Fibroblast of skin of abdomen (primary cell): ENCODE data around the gene GAREM2. TPM values are rescaled to one million over a fixed set of nuclear protein-coding genes. Genes with fewer than 3 reads are reported as not detected.
"Not testable (repeated sequence)": the region's sequence is repeated elsewhere in the genome, so short reads cannot be mapped to it uniquely, and the experiment has no call there.

Source experiments
- DNase-seq: peaks from one replicate; pipeline ENCODE4 v3.0.0-alpha.2; 2013
- polyA plus RNA-seq, 2 experiments: library from polyadenylated mRNA; unstranded; fragments of 120-200 nt; gene quantifications; one replicate each; pipeline ENCODE4 v1.2.1, GENCODE V29; 2013; ENCODE audit not compliant: insufficient read length in 2 of 2

GAREM2 gene
- polyA plus RNA-seq (2013, experiment 1 of 2; ENCODE audit: insufficient read length) = 8.0 TPM
- polyA plus RNA-seq (2013, experiment 2 of 2; ENCODE audit: insufficient read length) = 6.4 TPM

DNA sequence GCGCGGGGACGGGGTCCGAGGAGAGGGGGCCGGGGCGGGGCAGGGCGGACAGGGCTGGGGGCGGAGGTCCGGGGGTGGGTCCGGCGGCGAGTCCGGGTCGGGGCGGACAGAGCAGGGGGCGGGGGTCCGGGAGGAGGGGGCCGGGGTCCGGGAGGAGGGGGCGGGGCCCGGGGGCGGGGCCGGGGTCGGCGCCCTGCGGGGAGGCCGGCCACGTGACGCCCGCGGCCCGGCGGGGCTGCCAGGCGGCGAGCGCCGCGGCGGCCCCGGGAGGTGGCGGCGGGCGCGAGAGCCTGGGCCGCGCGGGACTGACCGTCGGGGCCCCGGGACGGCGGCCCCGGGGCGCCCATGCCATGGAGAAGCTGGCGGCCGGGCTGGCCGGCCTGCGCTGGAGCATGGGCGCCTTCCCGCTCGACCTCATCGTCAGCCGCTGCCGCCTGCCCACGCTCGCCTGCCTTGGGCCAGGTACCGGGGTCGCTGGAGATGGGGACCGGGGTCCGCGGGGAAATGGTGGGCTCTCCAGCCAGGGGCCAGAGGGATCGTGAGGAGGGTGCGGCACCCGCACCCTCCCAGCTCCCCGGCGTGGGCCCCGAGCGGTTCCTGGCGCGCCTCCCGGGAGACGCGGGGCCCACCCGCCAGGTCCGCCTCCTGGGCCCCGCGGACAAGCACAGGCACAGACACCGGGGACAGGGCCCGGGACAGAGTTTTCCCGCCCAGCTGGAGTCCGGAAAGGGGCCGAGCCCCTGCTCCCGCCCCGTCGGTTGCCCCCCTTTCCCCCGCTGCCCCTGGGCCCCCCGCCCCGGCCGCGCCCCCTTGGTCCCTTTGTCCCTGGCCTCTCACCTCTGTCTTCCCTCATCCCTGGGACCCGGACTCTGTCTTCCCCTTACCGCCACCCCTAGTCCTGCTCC lies at the start of gene GAREM2:
TSS of gene GAREM2 (plus strand) at position 218 of the 905 bp plus-strand sequence. CDS start at position 351, 133 bp downstream.
- no peak for DNase-seq

DNA sequence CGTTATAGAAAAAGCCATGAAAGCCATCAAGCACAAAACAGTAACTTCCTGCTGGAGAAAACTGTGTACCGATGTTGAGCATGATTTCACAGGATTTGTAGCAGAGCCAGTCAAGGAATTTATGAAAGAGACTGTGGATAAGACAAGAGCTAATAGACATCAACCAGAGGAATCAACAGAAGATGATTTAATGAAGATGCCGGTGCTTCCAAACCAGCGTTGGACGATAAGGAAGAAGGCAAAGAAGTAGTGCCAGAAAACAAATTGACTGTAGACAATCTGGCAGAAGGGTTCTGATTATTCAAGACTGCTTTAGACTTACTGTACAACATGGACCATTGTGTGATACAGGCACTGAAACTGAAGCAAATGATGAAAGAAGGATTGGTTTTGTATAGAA lies 49.5 kb upstream of the GAREM2 start:
- no peak for DNase-seq

DNA sequence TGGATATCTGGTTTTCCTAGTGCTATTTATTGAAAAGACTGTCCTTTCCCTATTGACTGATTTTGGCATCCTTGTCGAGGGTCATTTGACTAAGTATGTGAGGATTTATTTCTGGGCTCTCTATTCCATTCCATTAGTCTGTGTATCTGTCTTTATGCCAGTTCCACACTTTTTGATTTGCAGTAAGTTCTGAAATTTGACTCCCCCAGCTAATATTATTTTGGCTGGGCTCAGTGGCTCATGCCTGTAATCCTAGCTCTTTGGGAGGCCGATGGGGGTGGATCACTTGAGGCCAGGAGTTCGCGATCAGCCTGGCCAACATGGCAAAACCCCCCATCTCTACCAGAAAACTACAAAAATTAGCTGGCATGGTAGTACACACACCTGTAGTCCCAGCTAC lies 46.8 kb upstream of the GAREM2 start:
- no peak for DNase-seq

DNA sequence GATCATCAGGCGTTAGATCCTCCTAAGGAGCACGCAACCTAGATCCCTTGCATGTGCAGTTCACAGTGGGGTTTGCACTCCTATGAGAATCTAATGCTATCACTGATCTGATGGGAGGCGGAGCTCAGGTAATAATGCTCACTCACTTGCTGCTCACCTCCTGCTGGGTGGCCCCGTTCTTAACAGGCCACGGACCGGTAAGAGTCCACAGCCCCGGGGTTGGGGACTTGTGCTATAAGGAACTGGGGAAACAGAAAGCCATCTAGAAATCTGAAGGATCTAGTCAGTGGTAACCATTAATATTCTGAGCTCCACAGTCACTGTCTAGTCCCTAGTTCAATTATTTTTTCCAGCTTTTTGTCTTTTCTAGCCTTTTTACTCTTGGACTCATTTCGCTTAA lies 44.7 kb upstream of the GAREM2 start:
- DNase-seq = no peak

DNA sequence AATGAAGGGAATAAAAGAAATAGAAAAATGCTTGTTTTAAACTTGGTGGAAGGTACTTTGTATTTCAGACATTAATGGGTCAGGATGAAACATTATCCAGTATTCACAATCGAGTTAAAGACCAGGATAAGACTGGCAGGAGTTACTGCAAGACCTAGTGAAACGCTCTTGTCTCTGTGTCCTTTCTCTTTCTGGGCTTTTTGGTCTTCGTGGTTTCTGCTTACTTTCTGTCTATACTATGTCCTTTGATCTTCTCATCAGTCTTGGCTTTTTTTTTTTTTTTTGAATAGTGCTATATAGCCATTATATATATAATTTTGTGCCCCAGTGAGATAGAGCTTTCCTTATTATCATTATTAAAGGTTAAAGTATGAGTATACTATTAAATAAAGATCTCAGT lies 42.1 kb upstream of the GAREM2 start:
- DNase-seq = no peak

DNA sequence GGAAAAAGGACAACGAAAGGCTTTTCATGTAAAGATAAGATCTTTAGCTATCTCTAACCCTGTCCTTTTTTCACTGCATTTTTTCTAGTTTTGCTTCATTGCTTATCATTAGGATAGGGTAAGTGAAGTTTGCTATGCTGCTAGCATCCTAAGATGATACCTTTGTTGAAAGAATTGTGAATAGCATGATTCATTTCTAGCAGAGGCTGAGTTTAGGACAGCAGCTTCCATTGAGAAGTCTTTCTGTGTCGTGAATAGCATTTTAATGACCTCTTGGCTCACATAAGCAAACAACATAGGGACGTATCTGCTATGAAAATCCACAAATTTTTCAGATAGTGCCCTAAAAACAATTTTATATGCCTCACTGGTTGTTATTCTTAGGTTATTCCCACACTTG lies 36.4 kb upstream of the GAREM2 start:
- no peak for DNase-seq

DNA sequence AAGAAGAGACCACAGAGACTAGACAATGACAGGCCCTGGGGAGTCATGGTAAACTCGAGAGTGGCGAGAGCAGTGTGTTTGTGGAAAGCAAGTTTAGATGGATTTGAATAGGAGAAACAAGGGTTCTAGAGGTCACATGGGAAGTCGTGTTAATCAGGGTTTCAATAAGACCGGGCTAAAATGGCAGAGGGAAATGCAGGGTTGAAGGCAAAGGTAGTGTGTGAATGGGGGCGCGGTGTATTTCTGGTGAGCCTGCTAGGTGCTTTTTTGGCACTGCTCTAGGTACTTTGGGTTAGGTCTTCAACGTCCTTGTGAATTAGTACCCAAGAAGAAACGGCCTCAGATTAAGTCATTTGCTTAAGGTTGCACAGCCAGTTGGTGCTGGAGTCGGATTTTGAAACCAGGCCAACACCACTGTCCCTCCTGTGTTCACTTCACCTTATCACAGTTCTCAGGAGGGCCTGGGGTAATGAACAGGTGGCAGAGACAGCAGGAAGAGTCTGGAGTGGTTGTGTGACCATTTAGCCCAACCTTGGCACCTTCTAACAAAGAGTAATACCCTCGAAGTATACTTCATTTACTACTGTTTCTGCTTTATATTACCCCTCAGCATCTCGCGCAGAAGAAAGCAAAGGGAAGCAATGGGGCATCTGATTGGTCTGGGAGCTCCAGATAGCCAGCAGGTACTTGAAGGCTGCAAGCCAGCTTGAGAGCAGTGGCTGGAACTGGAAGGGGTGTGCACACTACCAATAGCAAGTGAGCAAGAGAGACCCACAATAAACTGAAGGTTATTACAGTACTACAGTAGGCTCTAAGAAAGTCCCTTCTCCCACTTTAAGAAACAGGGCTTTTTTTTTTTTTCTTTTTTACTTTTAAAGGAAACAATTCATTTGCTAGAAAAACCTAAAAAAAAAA lies 33.4 kb upstream of the GAREM2 start:
- no peak for DNase-seq

DNA sequence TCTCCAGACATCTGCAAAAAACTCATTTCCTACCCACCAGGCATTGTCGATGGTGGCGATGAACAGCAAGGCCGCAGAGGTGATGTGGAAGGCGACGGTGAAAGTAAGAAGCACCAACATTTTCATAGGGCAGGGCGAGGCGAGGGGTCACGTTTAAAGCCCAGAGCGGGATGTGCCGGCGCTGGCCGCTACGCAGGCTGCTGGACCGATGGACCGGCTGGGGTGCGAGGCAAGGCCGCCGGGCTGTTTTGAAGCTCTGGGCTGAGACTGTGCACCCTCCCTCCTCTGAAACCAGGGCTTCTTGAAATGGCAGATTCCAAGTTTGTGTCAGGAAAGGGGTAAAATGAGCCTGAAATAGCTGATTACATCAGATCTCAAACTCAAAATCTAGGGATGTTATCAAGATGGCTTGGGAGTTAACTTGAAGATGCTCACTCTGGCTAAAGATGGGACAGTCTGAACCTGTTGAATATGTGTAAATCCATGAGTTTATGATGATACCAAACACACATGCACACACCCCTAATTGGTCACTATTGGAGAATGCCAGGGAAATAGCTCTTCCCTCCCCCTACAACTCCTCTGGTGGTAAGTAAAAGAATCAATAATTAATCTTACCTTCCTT lies 31.6 kb upstream of the GAREM2 start:
- DNase-seq = no peak

DNA sequence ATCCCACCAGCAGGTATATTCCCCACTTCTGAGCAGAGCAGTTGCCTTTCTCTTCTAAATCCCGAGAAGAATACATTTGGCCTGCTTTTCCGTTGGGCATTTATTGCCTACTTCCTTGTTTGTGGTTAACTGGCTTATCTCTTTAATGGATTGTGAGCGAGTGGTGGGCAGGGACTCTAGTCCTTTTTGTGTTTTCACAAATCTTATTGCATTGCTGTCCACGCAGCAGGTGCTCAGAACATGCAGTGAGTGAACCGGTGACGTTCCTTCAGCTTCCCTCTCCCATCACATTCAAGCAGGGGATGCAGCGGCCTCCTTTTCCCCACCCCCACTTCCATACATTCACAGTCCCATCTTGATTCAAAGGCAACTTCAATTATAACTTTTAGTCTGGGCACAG lies 28.9 kb upstream of the GAREM2 start:
- DNase-seq = no peak

DNA sequence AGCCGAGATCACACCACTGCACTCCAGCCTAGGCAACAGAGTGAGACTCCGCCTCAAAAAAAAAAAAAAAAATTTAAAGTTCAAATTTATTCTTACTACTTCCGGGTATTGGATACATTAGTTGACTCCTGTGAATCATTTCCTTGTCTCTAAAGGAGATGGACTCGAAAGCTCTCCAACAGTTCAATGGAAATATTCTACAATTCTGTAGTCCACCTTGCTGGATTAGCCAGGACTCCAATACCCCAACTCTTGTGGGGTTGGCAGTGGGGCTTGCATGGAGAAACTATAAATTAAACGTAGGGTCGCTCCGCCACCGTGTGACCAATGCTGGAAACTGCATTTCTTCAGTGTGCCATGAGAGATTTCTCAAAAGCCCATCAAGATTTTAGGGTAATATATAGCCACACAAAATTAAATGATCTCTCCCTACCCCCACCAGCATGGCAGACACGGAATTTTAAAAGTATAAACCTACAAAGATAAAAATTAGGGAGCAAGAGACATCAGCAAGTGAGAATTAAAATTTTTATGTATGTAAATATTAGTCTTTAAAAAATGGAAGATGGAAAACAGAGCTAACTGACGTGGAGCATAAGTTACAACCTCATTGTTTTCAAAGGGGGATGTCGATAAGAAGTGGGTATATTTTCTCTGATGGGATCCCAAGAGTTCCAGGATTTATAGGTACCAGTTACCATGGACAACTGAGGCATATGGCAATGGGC lies 27.8 kb upstream of the GAREM2 start:
- DNase-seq = peak; percentile 55

DNA sequence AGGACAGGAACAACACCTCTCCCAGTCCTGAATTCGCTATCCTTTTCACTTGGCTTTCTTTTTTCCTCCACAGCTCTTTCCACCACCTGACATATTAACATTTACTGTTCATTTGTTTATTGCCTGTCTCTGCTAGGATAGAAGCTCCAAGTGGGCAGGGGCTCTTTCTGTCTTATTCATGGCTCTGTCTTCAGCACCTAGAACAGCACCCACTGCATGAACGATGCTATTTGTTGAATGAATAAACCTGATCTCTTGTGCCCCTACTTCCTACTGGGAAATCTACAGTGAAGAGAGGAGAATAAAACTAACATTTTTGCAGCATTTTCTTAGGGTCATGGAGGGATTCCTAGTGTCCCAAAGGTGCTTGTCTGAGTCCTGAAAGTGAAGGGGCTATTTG lies 24.4 kb upstream of the GAREM2 start:
- DNase-seq = peak; percentile 22

DNA sequence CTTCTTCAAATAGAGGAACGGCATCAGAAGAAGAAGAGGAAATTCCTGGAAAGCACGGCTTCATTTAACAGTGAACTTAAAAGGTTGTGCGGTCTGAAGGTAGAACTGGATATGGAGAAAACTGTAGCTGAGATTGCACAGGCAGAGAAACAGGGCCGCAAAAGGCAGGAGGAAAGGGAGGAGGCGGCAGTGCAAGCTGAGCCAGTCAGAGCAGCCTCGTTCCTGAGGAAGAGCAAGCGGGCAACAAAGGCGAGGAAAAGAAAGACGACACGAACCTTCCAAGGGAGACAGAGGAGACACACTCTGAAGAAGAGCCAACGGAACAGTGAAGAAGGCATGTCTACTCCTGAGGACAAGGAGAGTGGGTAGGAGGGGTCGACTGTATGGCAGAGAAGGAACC lies 22.6 kb upstream of the GAREM2 start:
- no peak for DNase-seq

DNA sequence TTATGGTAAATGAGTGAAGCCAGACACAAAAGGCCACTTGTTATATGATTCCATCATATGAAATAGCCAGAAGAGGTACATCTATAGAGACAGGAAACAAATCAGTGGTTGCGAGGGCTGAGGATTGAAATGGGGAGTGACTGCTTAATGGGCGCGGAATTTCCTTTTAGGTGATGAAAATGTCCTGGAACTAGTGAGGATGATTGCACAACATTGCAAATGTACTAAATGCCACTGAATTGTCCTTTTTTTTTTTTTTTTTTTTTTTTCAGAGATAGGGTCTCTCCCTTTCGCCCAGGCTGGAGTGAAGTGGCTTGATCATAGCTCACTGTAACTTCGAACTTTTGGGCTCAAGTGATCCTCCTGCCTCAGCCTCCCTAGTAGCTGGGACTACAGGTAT lies 15.3 kb upstream of the GAREM2 start:
- DNase-seq = no peak

DNA sequence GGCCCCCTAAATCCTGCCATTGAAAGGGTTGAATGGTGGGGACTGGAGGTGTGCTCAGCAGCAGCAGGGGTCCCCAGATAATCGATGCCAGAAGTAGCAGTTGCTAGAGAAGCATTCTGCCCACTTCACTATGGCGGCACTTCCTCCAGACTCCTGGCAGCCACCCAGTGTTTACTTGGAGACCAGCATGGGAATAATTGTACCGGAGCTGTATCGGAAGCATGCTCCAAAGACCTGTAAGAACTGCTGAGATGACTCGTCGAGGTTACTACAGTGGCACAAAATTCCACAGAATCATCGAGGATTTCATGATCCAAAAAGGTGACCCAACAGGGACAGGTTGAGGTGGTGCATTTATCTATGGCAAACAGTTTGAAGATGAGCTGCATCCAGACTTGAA lies 11.0 kb upstream of the GAREM2 start:
- no peak for DNase-seq

DNA sequence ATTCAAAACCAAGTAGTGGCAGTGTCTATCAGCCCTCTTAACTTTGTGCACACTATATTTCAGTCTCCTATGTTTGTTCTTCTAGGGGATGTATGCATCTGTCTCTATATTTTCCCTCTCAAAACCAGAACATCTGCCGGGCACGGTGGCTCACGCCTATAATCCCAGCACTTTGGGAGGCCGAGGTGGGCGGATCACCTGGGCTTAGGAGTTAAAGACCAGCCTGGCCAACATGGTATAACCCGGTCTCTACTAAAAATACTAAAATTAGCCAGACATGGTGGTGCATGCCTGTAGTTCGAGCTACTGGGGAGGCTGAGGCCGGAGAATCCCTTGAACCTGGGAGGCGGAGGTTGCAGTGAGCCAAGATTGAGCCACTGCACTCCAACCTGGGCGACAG lies 9.9 kb upstream of the GAREM2 start:
- DNase-seq = no peak

DNA sequence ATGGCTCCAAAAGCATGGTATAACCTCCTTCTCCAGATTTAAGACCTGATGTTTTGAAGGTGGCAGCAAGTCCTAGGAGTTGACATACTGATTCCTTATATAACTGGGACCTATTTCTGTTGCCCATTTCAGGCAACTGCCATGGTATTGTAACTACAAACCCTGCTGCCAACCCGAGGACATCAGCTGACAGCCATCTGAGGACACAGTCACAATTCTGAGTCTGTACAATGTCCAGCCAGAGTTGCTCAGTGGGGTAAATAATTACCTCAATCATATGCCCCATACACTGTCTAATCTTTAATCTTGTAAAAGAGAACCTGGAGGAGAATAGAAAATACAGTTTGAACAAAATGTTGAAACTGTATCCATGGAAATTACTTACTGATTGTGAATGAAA lies 8.7 kb upstream of the GAREM2 start:
- DNase-seq = no peak

DNA sequence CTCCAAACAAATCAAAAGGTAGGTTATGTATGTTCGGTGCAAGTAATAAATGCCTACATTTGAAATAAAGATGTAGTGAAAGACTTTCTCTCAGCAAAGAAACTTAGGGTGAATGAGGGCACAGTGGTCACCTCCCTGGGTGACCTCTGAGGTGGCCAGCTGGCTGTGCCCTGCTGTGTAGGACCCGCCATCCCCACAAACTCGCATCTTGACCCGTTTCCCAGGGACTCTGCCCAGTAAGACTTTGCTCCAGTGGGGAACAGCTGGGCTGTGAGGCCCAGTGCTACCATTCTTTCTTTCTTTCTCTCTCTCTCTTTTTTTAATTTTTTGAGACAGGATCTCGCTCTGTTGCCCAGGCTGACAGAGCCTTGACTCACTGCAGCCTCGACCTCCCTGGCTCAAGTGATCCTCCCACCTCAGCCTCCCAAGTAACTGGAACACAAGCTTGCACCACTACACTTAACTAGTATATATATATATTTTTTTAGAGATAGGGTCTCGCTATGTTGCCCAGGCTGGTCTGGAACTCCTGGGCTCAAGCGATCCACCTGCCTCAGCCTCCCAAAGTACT lies 8.2 kb upstream of the GAREM2 start:
- no peak for DNase-seq

DNA sequence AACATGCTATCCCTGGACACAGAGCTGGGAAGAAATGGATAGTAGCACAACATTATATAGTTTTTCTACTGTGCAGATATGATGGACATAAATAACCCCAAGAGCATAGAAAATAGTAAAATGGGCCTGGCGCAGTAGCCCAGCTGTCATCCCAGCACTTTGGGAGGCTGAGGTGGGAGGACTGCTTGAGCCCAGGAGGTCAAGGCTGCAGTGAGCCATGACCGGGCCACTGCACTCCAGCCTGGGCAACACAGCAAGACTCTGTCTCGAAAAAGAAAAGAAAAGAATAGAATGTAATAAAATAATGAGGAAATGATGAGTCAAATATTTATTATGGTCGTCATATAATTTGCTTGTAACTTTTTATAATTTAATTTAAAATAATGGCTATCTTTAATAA lies 7.5 kb upstream of the GAREM2 start:
- no peak for DNase-seq

DNA sequence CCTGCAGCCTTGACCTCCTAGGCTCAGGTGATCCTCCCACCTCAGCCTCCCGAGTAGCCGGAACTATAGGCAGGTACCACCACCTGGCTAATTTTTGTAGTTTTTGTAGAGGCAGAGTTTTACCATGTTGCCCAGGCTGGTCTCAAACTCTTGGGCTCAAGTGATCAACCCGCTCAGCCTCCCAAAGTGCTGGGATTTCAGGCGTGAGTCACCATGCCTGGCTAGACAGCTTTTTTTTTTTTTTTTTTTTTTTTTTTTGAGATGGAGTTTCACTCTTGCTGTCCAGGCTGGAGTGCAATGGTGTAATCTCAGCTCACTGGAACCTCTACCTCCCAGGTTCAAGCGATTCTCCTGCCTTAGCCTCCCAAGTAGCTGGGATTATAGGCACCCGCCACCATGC lies 6.3 kb upstream of the GAREM2 start:
- not testable (repeated sequence) for DNase-seq

DNA sequence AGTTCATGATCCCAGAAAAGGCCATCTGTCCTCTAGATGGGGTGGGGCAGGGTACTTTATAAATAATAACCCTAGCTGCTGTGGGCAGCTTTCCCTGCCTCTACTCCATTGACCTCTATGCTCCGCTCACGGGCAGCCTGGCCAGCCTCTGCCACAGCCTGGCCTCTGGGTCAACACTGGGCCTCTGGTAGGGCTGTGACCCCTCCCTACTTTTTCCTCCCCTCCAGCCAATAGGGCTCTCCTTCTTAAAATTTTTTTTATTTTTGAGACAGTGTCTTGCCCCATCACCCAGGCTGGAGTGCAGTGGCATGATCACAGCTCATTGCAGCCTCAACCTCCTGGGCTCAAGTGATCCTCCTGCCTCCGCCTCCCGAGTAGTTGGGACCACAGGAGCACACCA lies 4.1 kb upstream of the GAREM2 start:
- DNase-seq = no peak

DNA sequence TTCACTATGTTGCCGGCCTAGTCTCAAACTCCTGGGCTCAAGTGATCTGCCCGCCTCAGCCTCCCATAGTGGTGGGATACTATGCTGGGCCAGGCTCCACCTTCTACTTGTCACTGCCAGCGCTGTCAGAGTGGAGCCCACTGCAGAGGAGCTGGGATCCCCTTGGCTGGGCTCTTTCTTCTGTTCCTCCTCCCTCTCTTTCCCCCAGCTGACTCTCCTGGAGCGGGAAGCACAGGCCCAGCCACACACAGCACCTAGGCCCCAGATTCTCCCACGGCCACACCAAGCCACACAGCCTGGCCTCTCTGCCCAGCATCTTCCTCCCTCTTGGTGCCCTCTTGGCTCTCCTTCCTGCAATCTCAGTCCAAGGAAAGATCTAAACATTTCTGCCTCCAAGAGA lies 3.7 kb upstream of the GAREM2 start:
- no peak for DNase-seq
